ENCODE measurements around the gene VPS25.
A peak's percentile ranks its signal among the peaks of the same experiment; 100 is the strongest.

Gene VPS25

GRCh38 chr17:42795061-42795460, 21.8 kb downstream of the VPS25 start:
- no peak for DNase-seq (ENCODE audit: low read depth in 1 of 2, low spot score in 1 of 2)

GRCh38 chr17:42795465-42795864, 22.2 kb downstream of the VPS25 start:
- DNase-seq (ENCODE audit: low read depth in 1 of 2, low spot score in 1 of 2): no peak

DNA sequence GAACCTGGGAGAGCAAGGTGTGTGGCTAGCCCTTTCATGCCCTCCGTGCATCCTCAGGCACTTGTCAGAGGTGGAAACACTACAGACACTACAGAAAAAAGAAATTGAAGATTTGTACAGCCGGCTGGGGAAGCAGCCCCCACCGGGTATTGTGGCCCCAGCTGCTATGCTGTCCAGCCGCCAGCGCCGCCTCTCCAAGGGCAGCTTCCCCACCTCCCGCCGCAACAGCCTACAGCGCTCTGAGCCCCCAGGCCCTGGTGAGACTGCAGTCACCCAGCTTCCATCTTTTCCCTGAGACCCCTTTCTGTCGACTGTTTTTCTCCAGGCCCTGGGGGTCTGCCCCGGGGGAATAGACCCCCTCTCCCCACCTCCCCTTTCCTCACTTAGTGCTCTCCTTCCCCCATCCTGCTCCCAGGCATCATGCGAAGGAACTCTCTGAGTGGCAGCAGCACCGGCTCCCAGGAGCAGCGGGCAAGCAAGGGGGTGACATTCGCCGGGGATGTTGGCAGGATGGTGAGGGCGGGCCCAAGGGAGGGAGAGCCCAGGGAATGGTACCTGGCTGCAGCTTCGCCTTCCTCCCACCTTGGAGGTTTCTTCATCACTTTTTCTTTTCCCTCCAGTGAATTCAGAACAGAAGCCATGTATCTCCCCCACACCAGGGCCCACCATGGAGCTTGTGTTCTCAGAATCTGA, 23.0 kb downstream of the VPS25 start:
- DNase-seq (ENCODE audit: low read depth in 1 of 2, low spot score in 1 of 2): no peak

- no peak for DNase-seq (ENCODE audit: low read depth in 1 of 2, low spot score in 1 of 2)
Measured at GRCh38 chr17:42797067-42798007, 24.1 kb downstream of the VPS25 start.

DNA sequence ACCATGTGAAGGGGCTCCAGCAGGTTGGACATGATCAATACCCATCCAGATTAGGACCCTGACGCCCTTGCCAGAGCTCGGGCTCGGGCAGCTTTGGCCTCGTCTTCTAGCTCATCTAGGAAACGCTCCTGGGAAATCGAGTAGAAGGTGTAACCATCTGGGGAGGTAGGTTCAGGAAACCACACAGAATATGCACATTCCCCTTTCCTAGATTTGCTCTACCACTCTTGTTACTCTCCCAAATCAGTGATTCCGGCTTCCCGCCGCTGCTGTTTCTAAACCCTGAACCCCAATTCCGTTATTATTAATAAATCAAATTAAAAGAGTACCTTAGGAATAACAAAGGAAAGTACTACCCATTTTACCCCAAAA, 24.7 kb downstream of the VPS25 start:
- no peak for DNase-seq (ENCODE audit: low read depth in 1 of 2, low spot score in 1 of 2)

DNA sequence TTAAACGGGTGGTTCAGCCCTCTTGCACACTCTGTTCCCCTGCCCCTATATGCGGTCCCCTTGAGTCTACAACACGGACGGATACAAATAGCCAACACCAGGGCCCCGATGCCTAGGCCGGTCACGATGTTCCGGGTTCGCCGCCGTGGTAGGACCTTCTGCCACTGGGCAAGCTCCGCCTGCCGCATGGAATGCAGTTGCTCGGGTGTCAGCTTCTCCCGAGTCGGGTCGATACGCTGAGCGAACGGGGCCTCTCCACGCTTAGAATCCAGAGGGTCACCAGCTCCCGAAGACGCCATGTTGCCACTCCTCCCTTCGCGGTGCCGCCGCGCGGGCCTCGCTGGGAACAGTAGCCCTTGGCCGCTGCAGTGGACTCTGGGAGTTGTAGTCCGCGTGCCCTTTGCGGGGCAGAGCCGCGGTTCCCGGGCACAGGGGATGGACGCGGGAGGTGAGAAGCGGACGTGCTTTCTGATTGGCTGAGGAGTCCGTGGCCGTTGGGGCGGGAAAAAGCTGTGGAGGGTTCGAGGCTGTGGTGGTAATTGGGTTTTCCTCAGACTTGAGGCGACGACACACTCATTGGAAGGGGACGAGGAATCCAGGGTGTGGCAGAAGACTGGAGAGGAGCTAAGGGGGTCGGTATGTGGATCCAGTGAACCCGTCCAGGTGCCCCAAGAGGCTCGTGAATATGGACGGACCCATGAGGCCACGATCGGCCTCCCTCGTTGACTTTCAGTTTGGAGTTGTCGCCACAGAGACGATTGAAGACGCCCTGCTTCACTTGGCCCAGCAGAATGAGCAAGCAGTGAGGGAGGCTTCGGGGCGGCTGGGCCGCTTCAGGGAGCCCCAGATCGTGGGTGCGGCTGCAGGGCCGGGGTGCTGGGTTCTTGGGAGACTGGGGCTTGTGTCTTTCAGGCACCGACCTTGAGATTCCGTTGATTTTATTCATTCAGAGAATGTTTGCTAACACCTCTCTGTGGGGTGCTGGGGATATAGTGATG, 25.4 kb downstream of the VPS25 start, which contains the start of the genes CNTD1 and COA3:
Gene CNTD1, plus strand, starts transcription at position 479 of the 998 bp plus-strand sequence. Its CDS starts 207 bp downstream, at position 686.
Gene COA3, minus strand, starts transcription at position 322 of the 998 bp plus-strand sequence. Its CDS starts 23 bp downstream, at position 299.
- peak; percentile 37 to 69 for DNase-seq (ENCODE audit: low read depth in 1 of 2, low spot score in 1 of 2)

GRCh38 chr17:42803074-42803883, 30.0 kb downstream of the VPS25 start:
- DNase-seq (ENCODE audit: low read depth in 1 of 2, low spot score in 1 of 2): no peak

GRCh38 chr17:42804918-42805367, 31.7 kb downstream of the VPS25 start:
- DNase-seq (ENCODE audit: low read depth in 1 of 2, low spot score in 1 of 2): no peak

DNA sequence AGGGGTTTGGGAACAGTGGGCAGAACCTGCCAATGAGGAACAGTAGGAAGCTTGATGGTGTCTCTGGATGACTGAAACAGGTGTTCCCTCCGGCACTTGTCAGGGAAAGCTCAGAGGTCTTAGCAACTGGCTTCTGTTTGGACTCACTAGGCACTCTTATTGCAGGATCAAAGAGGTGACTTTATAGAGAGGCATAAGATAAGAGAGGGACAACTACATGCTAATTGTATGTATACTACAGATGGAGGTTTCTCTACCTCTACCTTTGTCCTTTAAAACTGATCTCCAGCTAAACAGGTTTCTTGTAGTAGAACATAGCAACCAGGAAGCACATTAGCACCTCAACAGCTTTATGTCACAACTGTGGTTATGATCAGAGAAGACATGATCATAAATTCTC, 33.0 kb downstream of the VPS25 start:
- DNase-seq (ENCODE audit: low read depth in 1 of 2, low spot score in 1 of 2): no peak

- no peak for DNase-seq (ENCODE audit: low read depth in 1 of 2, low spot score in 1 of 2)
Measured at GRCh38 chr17:42809250-42809649, 36.0 kb downstream of the VPS25 start.

- DNase-seq (ENCODE audit: low read depth in 1 of 2, low spot score in 1 of 2): no peak
Measured at GRCh38 chr17:42814633-42815399, 41.6 kb downstream of the VPS25 start.

DNA sequence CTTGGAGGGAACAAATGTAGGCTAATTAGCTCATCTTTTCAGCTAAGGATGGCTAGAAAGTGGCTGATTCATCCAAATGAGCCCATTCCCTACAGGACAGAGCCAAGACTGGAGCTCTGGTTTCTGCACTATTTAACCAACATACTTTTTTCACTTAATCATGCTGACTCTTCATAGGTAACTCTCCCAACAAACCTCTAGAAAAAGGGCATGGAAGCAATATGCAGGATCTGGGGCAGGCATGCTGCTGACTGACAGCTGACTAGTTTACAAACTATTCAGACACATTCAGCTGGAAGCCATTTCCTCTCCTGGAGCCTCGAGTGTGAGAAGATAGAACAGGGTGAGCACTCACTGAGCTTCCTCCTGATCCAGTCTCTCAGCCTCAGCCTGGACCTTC, 44.6 kb downstream of the VPS25 start:
- DNase-seq (ENCODE audit: low read depth in 1 of 2, low spot score in 1 of 2): no peak

DNA sequence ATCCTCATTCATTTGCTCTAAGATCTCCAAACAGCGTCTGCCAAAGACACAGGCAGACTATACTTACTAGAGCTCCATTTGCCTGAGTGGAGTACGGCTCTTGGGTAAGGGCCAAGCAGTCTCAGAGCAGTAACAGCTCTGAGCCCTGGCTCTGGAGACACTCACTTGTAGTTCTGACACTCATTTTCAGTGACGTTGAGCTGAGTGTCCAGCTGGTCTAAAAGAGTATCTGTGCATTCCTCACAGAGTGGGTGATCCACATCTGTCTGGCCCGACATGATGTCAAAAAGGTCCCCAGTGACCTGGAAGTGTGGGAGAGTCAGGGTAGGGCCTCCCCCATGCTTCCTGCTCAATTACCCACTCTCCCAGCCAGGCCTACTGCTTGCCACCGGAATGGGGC, 45.1 kb downstream of the VPS25 start:
- DNase-seq (ENCODE audit: low read depth in 1 of 2, low spot score in 1 of 2): no peak

GRCh38 chr17:42819939-42820535, 46.8 kb downstream of the VPS25 start:
- DNase-seq (ENCODE audit: low read depth in 1 of 2, low spot score in 1 of 2): peak; percentile 11 to 49

- DNase-seq (ENCODE audit: low read depth in 1 of 2, low spot score in 1 of 2): no peak
Measured at GRCh38 chr17:42821176-42821575, 47.9 kb downstream of the VPS25 start.

- DNase-seq (ENCODE audit: low read depth in 1 of 2, low spot score in 1 of 2): no peak
Measured at GRCh38 chr17:42827472-42827871, 54.2 kb downstream of the VPS25 start.
